SIG-M5 treated with dmso at 0.1 percent for 504 hours (cell line): ENCODE data around the gene NTPCR.
"Not testable (repeated sequence)": the region's sequence is repeated elsewhere in the genome, so short reads cannot be mapped to it uniquely, and the experiment has no call there.

Experiments
- DNase-seq: peaks from one replicate; lab custom pipeline; 2025; ENCODE audit not compliant: unreplicated experiment; lab: John Stamatoyannopoulos, UW

Gene NTPCR

GRCh38 chr1:232950197-232951176, at the start of gene NTPCR:
Gene NTPCR (plus strand): TSS chr1:232950611. CDS start chr1:232950711, 100 bp downstream.
- peak; percentile 91 for DNase-seq

- DNase-seq: no peak
Measured at GRCh38 chr1:232900818-232901217, 49.6 kb upstream of the NTPCR start.

- DNase-seq: no peak
Measured at GRCh38 chr1:232901255-232901654, 49.2 kb upstream of the NTPCR start.

- no peak for DNase-seq
Measured at GRCh38 chr1:232902774-232903350, 47.5 kb upstream of the NTPCR start.

GRCh38 chr1:232904131-232904530, 46.3 kb upstream of the NTPCR start:
- DNase-seq: no peak

GRCh38 chr1:232904566-232904965, 45.8 kb upstream of the NTPCR start:
- no peak for DNase-seq

- no peak for DNase-seq
Measured at GRCh38 chr1:232905331-232906034, 44.9 kb upstream of the NTPCR start.

GRCh38 chr1:232906441-232906840, 44.0 kb upstream of the NTPCR start:
- no peak for DNase-seq

GRCh38 chr1:232908831-232909230, 41.6 kb upstream of the NTPCR start:
- no peak for DNase-seq

GRCh38 chr1:232909752-232910151, 40.7 kb upstream of the NTPCR start:
- no peak for DNase-seq

- DNase-seq: no peak
Measured at GRCh38 chr1:232911027-232911599, 39.3 kb upstream of the NTPCR start.

GRCh38 chr1:232912845-232913580, 37.4 kb upstream of the NTPCR start:
- DNase-seq: no peak

- DNase-seq: not testable (repeated sequence)
Measured at GRCh38 chr1:232914271-232914670, 36.1 kb upstream of the NTPCR start.

GRCh38 chr1:232915212-232915611, 35.2 kb upstream of the NTPCR start:
- DNase-seq: no peak

- no peak for DNase-seq
Measured at GRCh38 chr1:232917053-232917452, 33.4 kb upstream of the NTPCR start.

- no peak for DNase-seq
Measured at GRCh38 chr1:232921381-232921780, 29.0 kb upstream of the NTPCR start.

GRCh38 chr1:232922485-232922884, 27.9 kb upstream of the NTPCR start:
- DNase-seq: no peak

GRCh38 chr1:232923739-232924386, 26.5 kb upstream of the NTPCR start:
- DNase-seq: no peak

GRCh38 chr1:232924874-232925273, 25.5 kb upstream of the NTPCR start:
- no peak for DNase-seq
